GM12878 (cell line): ENCODE measurements around the gene MOGAT1.

Experiments
- ATF7 ChIP-seq: fragments of 450-650 bp; IDR thresholded peaks from 2 replicates; pipeline ENCODE4 v1.6.1; 2016; ENCODE audit warnings: low read depth, mild to moderate bottlenecking
- CTCF ChIP-seq, 3 experiments: IDR thresholded peaks in 2 of 3; conservative IDR thresholded peaks in 1 of 3; 2 replicates each; pipeline ENCODE4 v1.5.1; 2011; ENCODE audit warnings: low read depth in 3 of 3, low read length in 3 of 3, mild to moderate bottlenecking in 3 of 3, control low read depth in 2 of 3, moderate library complexity in 2 of 3, inconsistent platforms in 1 of 3, mixed read lengths in 1 of 3; ENCODE audit not compliant: control insufficient read depth in 2 of 3, insufficient read depth in 1 of 3; ENCODE audit errors: extremely low read depth in 1 of 3
- HDGF ChIP-seq: fragments of 450-650 bp; IDR thresholded peaks from 2 replicates; pipeline ENCODE4 v1.6.1; 2016; ENCODE audit warnings: antibody characterized with exemption
- KDM1A ChIP-seq: fragments of 200-600 bp; sonication (generic); IDR thresholded peaks from 2 replicates; pipeline ENCODE4 v1.6.1; 2016; ENCODE audit warnings: borderline replicate concordance
- MAX ChIP-seq: IDR thresholded peaks from 2 replicates; pipeline ENCODE4 v1.6.1; 2012; ENCODE audit warnings: low read depth, low read length, improper control_type of control experiment
- MYB ChIP-seq: fragments of 150-350 bp; IDR thresholded peaks from 2 replicates; pipeline ENCODE4 v1.6.1; 2014; ENCODE audit warnings: mild to moderate bottlenecking, low read depth, low read length, borderline replicate concordance
- NRF1 ChIP-seq: conservative IDR thresholded peaks from 2 replicates; pipeline ENCODE4 v1.6.1; 2011; ENCODE audit warnings: mild to moderate bottlenecking, low read depth, low read length, improper control_type of control experiment
- POLR2A ChIP-seq: IDR thresholded peaks from 2 replicates; pipeline ENCODE4 v1.6.1; 2011; ENCODE audit warnings: low read depth, mild to moderate bottlenecking, low read length
- POLR2AphosphoS5 ChIP-seq: IDR thresholded peaks from 2 replicates; pipeline ENCODE4 v1.6.1; 2011; ENCODE audit warnings: mild to moderate bottlenecking, low read length, inconsistent platforms
- RELA ChIP-seq: fragments of 450-650 bp; IDR thresholded peaks from 2 replicates; pipeline ENCODE4 v1.8.0; 2014; ENCODE audit warnings: borderline replicate concordance; ENCODE audit not compliant: partially characterized antibody
- SMC3 ChIP-seq: IDR thresholded peaks from 2 replicates; pipeline ENCODE4 v1.6.1; 2011; ENCODE audit warnings: low read length, improper control_type of control experiment, borderline replicate concordance
- TAF1 ChIP-seq: IDR thresholded peaks from 2 replicates; pipeline ENCODE4 v1.6.1; 2011; ENCODE audit warnings: mild to moderate bottlenecking, low read depth, low read length, borderline replicate concordance
- USF2 ChIP-seq: IDR thresholded peaks from 2 replicates; pipeline ENCODE4 v1.6.1; 2011; ENCODE audit warnings: low read depth, low read length, improper control_type of control experiment, borderline replicate concordance
- ZNF384 ChIP-seq: IDR thresholded peaks from 2 replicates; pipeline ENCODE4 v1.6.1; 2012; ENCODE audit warnings: low read depth, mild to moderate bottlenecking, low read length, improper control_type of control experiment, borderline replicate concordance

- TF ChIP-seq ATF7 = no peak
- TF ChIP-seq USF2 = no peak
- TF ChIP-seq KDM1A = no peak
- TF ChIP-seq POLR2A = no peak
- TF ChIP-seq CTCF (IDR thresholded peaks at IDR 0.05 in 2 of 3, conservative IDR thresholded peaks at IDR 0.05 in 1 of 3; ENCODE audit: control insufficient read depth in 2 of 3, extremely low read depth in 1 of 3, insufficient read depth in 1 of 3, low read depth in 3 of 3, low read length in 3 of 3) = no peak
- TF ChIP-seq ZNF384 = no peak
- TF ChIP-seq SMC3 = no peak
- no peak for TF ChIP-seq NRF1
- no peak for TF ChIP-seq MAX
- TF ChIP-seq RELA = no peak
- TF ChIP-seq POLR2AphosphoS5 = no peak
- no peak for TF ChIP-seq MYB
- no peak for TF ChIP-seq TAF1
- no peak for TF ChIP-seq HDGF
These were observed at the start of gene MOGAT1 for GRCh38 chr2:222671259-222672067.
